ENCODE results near the gene NDUFS4. TPM values are rescaled to one million over a fixed set of nuclear protein-coding genes. Genes with fewer than 3 reads are reported as not detected.
A peak's percentile ranks its signal among the peaks of the same experiment; 100 is the strongest.
"Not testable (repeated sequence)": the region's sequence is repeated elsewhere in the genome, so short reads cannot be mapped to it uniquely, and the experiment has no call there.

The NDUFS4 gene
- polyA plus RNA-seq, 4 donors, result 95.0 to 142 (median 125) TPM

- WGBS, 3 donors, result 87 to 93% (median 88%) methylated on average over 6 of the region's 6 CpGs
- no peak for FAIRE-seq
Measured at GRCh38 chr5:53631251-53631650, 70.8 kb downstream of the NDUFS4 start.

GRCh38 chr5:53642061-53642460 is 81.6 kb downstream of the NDUFS4 start:
- Histone ChIP-seq H3K4me3 (ENCODE audit: low read depth in 1 of 3, low read length in 3 of 3) (no peak overlapping the region), H3K4me1 (ENCODE audit: control insufficient read depth in 3 of 3, insufficient read depth in 2 of 3, low read depth in 1 of 3, low read length in 2 of 3) (peaks cover 0 to 5% (median 0%) of the 10 kb centered on the region in 3 donors), H3K36me3 (ENCODE audit: control insufficient read depth in 3 of 3, insufficient read depth in 2 of 3, low read depth in 1 of 3, low read length in 3 of 3) (peaks cover 0 to 2% (median under 1%) of the 10 kb centered on the region in 3 donors), H3K27ac (ENCODE audit: low read depth in 1 of 3, low read length in 2 of 3) (no peak overlapping the region), H3K9me3 (ENCODE audit: control insufficient read depth in 2 of 2, insufficient read depth in 1 of 2, low read depth in 1 of 2, low read length in 1 of 2) (no peaks in the 10 kb centered on the region), H3K27me3 (ENCODE audit: control insufficient read depth in 3 of 3, insufficient read depth in 3 of 3, low read length in 3 of 3) (no peaks in the 10 kb centered on the region)
- peak in 1 of 2 donors; percentile 7 for DNase-seq
- no peak for FAIRE-seq
- WGBS, 3 donors, result 53 to 74% (median 69%) methylated on average over 3 of the region's 3 CpGs

More at GRCh38 chr5:53631251-53631650, 70.8 kb downstream of the NDUFS4 start:
- DNase-seq, result no peak
- no peaks in the 10 kb centered on the region for H3K27me3 ChIP-seq (ENCODE audit: control insufficient read depth in 3 of 3, insufficient read depth in 3 of 3, low read length in 3 of 3)
- H3K27ac ChIP-seq (ENCODE audit: low read depth in 1 of 3, low read length in 2 of 3), result no peak overlapping the region
- no peaks in the 10 kb centered on the region for H3K4me1 ChIP-seq (ENCODE audit: control insufficient read depth in 3 of 3, insufficient read depth in 2 of 3, low read depth in 1 of 3, low read length in 2 of 3)
- H3K4me3 ChIP-seq (ENCODE audit: low read depth in 1 of 3, low read length in 3 of 3), result no peak overlapping the region
- no peaks in the 10 kb centered on the region for H3K9me3 ChIP-seq (ENCODE audit: control insufficient read depth in 2 of 2, insufficient read depth in 1 of 2, low read depth in 1 of 2, low read length in 1 of 2)
- peaks cover 0 to 11% (median 4%) of the 10 kb centered on the region in 3 donors for H3K36me3 ChIP-seq (ENCODE audit: control insufficient read depth in 3 of 3, insufficient read depth in 2 of 3, low read depth in 1 of 3, low read length in 3 of 3)

GRCh38 chr5:53643445-53643844 is 83.0 kb downstream of the NDUFS4 start:
- no peaks in the 10 kb centered on the region for H3K27me3 ChIP-seq (ENCODE audit: control insufficient read depth in 3 of 3, insufficient read depth in 3 of 3, low read length in 3 of 3)
- WGBS, 3 donors, result 94 to 96% (median 95%) methylated on average over 4 of the region's 4 CpGs
- no peak overlapping the region for H3K4me3 ChIP-seq (ENCODE audit: low read depth in 1 of 3, low read length in 3 of 3)
- DNase-seq (no peak), FAIRE-seq (no peak)
- H3K4me1 ChIP-seq (ENCODE audit: control insufficient read depth in 3 of 3, insufficient read depth in 2 of 3, low read depth in 1 of 3, low read length in 2 of 3), result peaks cover 0 to 5% (median 0%) of the 10 kb centered on the region in 3 donors
- H3K36me3 ChIP-seq (ENCODE audit: control insufficient read depth in 3 of 3, insufficient read depth in 2 of 3, low read depth in 1 of 3, low read length in 3 of 3), result peaks cover under 1 to 5% (median 4%) of the 10 kb centered on the region in 3 donors
- H3K9me3 ChIP-seq (ENCODE audit: control insufficient read depth in 2 of 2, insufficient read depth in 1 of 2, low read depth in 1 of 2, low read length in 1 of 2), result no peaks in the 10 kb centered on the region
- H3K27ac ChIP-seq (ENCODE audit: low read depth in 1 of 3, low read length in 2 of 3), result no peak overlapping the region

- no peaks in the 10 kb centered on the region for H3K27me3 ChIP-seq (ENCODE audit: control insufficient read depth in 3 of 3, insufficient read depth in 3 of 3, low read length in 3 of 3)
- 76 to 84% (median 82%) methylated on average over 2 of the region's 2 CpGs for WGBS, 3 donors
- FAIRE-seq (peak; percentile 44), DNase-seq (no peak)
- no peak overlapping the region for H3K27ac ChIP-seq (ENCODE audit: low read depth in 1 of 3, low read length in 2 of 3)
- no peaks in the 10 kb centered on the region for H3K9me3 ChIP-seq (ENCODE audit: control insufficient read depth in 2 of 2, insufficient read depth in 1 of 2, low read depth in 1 of 2, low read length in 1 of 2)
- peaks cover 0 to 5% (median 0%) of the 10 kb centered on the region in 3 donors for H3K4me1 ChIP-seq (ENCODE audit: control insufficient read depth in 3 of 3, insufficient read depth in 2 of 3, low read depth in 1 of 3, low read length in 2 of 3)
- H3K36me3 ChIP-seq (ENCODE audit: control insufficient read depth in 3 of 3, insufficient read depth in 2 of 3, low read depth in 1 of 3, low read length in 3 of 3), result peaks cover 2 to 5% (median 4%) of the 10 kb centered on the region in 3 donors
- H3K4me3 ChIP-seq (ENCODE audit: low read depth in 1 of 3, low read length in 3 of 3), result no peak overlapping the region
Measured at GRCh38 chr5:53645078-53645477, 84.6 kb downstream of the NDUFS4 start.

GRCh38 chr5:53649352-53649751 is 88.9 kb downstream of the NDUFS4 start:
- Histone ChIP-seq H3K4me3 (ENCODE audit: low read depth in 1 of 3, low read length in 3 of 3) (no peak overlapping the region), H3K4me1 (ENCODE audit: control insufficient read depth in 3 of 3, insufficient read depth in 2 of 3, low read depth in 1 of 3, low read length in 2 of 3) (no peaks in the 10 kb centered on the region), H3K9me3 (ENCODE audit: control insufficient read depth in 2 of 2, insufficient read depth in 1 of 2, low read depth in 1 of 2, low read length in 1 of 2) (no peaks in the 10 kb centered on the region), H3K27ac (ENCODE audit: low read depth in 1 of 3, low read length in 2 of 3) (no peak overlapping the region), H3K36me3 (ENCODE audit: control insufficient read depth in 3 of 3, insufficient read depth in 2 of 3, low read depth in 1 of 3, low read length in 3 of 3) (peaks cover 2 to 4% (median 3%) of the 10 kb centered on the region in 3 donors), H3K27me3 (ENCODE audit: control insufficient read depth in 3 of 3, insufficient read depth in 3 of 3, low read length in 3 of 3) (no peaks in the 10 kb centered on the region)
- DNase-seq (no peak), FAIRE-seq (no peak)
- 97 to 100% (median 98%) methylated on average over 2 of the region's 2 CpGs for WGBS, 3 donors

GRCh38 chr5:53660573-53660972 is 100.1 kb downstream of the NDUFS4 start:
- H3K36me3 ChIP-seq (ENCODE audit: control insufficient read depth in 3 of 3, insufficient read depth in 2 of 3, low read depth in 1 of 3, low read length in 3 of 3); DNase-seq; H3K4me3 ChIP-seq (ENCODE audit: low read depth in 1 of 3, low read length in 3 of 3); H3K9me3 ChIP-seq (ENCODE audit: control insufficient read depth in 2 of 2, insufficient read depth in 1 of 2, low read depth in 1 of 2, low read length in 1 of 2); H3K4me1 ChIP-seq (ENCODE audit: control insufficient read depth in 3 of 3, insufficient read depth in 2 of 3, low read depth in 1 of 3, low read length in 2 of 3); H3K27me3 ChIP-seq (ENCODE audit: control insufficient read depth in 3 of 3, insufficient read depth in 3 of 3, low read length in 3 of 3); H3K27ac ChIP-seq (ENCODE audit: low read depth in 1 of 3, low read length in 2 of 3); FAIRE-seq: not testable (repeated sequence)
- 94 to 98% (median 98%) methylated on average over 4 of the region's 4 CpGs for WGBS, 3 donors

GRCh38 chr5:53665313-53665712 is 104.9 kb downstream of the NDUFS4 start:
- not testable (repeated sequence) for H3K36me3 ChIP-seq (ENCODE audit: control insufficient read depth in 3 of 3, insufficient read depth in 2 of 3, low read depth in 1 of 3, low read length in 3 of 3); H3K27ac ChIP-seq (ENCODE audit: low read depth in 1 of 3, low read length in 2 of 3); H3K4me1 ChIP-seq (ENCODE audit: control insufficient read depth in 3 of 3, insufficient read depth in 2 of 3, low read depth in 1 of 3, low read length in 2 of 3); H3K27me3 ChIP-seq (ENCODE audit: control insufficient read depth in 3 of 3, insufficient read depth in 3 of 3, low read length in 3 of 3); DNase-seq; H3K4me3 ChIP-seq (ENCODE audit: low read depth in 1 of 3, low read length in 3 of 3); FAIRE-seq; H3K9me3 ChIP-seq (ENCODE audit: control insufficient read depth in 2 of 2, insufficient read depth in 1 of 2, low read depth in 1 of 2, low read length in 1 of 2)
- WGBS, 3 donors, result 89 to 95% (median 94%) methylated on average over 6 to 10 of the region's 11 CpGs

GRCh38 chr5:53667621-53668020 is 107.2 kb downstream of the NDUFS4 start:
- no peaks in the 10 kb centered on the region for H3K27me3 ChIP-seq (ENCODE audit: control insufficient read depth in 3 of 3, insufficient read depth in 3 of 3, low read length in 3 of 3)
- no peak overlapping the region for H3K4me3 ChIP-seq (ENCODE audit: low read depth in 1 of 3, low read length in 3 of 3)
- H3K9me3 ChIP-seq (ENCODE audit: control insufficient read depth in 2 of 2, insufficient read depth in 1 of 2, low read depth in 1 of 2, low read length in 1 of 2), result peaks cover 0 to 7% of the 10 kb centered on the region in 2 donors
- peaks cover 0 to 9% (median 4%) of the 10 kb centered on the region in 3 donors for H3K36me3 ChIP-seq (ENCODE audit: control insufficient read depth in 3 of 3, insufficient read depth in 2 of 3, low read depth in 1 of 3, low read length in 3 of 3)
- no peaks in the 10 kb centered on the region for H3K4me1 ChIP-seq (ENCODE audit: control insufficient read depth in 3 of 3, insufficient read depth in 2 of 3, low read depth in 1 of 3, low read length in 2 of 3)
- no peak for DNase-seq
- FAIRE-seq, result no peak
- H3K27ac ChIP-seq (ENCODE audit: low read depth in 1 of 3, low read length in 2 of 3), result no peak overlapping the region
- WGBS, 3 donors, result 91 to 99% (median 96%) methylated on average over 2 of the region's 2 CpGs

GRCh38 chr5:53671447-53671846 is 111.0 kb downstream of the NDUFS4 start:
- Histone ChIP-seq H3K36me3 (ENCODE audit: control insufficient read depth in 3 of 3, insufficient read depth in 2 of 3, low read depth in 1 of 3, low read length in 3 of 3) (peaks cover 0 to 2% (median 2%) of the 10 kb centered on the region in 3 donors), H3K4me1 (ENCODE audit: control insufficient read depth in 3 of 3, insufficient read depth in 2 of 3, low read depth in 1 of 3, low read length in 2 of 3) (no peaks in the 10 kb centered on the region), H3K4me3 (ENCODE audit: low read depth in 1 of 3, low read length in 3 of 3) (no peak overlapping the region), H3K27ac (ENCODE audit: low read depth in 1 of 3, low read length in 2 of 3) (no peak overlapping the region), H3K9me3 (ENCODE audit: control insufficient read depth in 2 of 2, insufficient read depth in 1 of 2, low read depth in 1 of 2, low read length in 1 of 2) (no peaks in the 10 kb centered on the region), H3K27me3 (ENCODE audit: control insufficient read depth in 3 of 3, insufficient read depth in 3 of 3, low read length in 3 of 3) (no peaks in the 10 kb centered on the region)
- FAIRE-seq (no peak), DNase-seq (no peak)
- 86 to 97% (median 95%) methylated on average over 3 of the region's 3 CpGs for WGBS, 3 donors

Measured in small intestine (tissue), 7 donors.